ENCODE results near the gene CPEB3.

- TF ChIP-seq POLR2A (IDR thresholded peaks at IDR 0.05) (no peak), CTCF (IDR thresholded peaks at IDR 0.05) (no peak)
Observed at GRCh38 chr10:92024700-92025099, 266.2 kb downstream of the CPEB3 start.
